HG02973 (cell line): ENCODE results near the gene IQSEC3.
"Not testable (repeated sequence)": the region's sequence is repeated elsewhere in the genome, so short reads cannot be mapped to it uniquely, and the experiment has no call there.

Source experiments
- ATAC-seq: cut with Tn5 transposase; IDR thresholded peaks from one replicate; pipeline ENCODE4 v1.9.1; 2021; ENCODE audit warnings: moderate library complexity; ENCODE audit not compliant: unreplicated experiment

The IQSEC3 gene

GRCh38 chr12:52902-53734, 13.4 kb upstream of the IQSEC3 start:
- ATAC-seq, result not testable (repeated sequence)

- ATAC-seq, result no peak
Measured at GRCh38 chr12:53735-54730, 12.5 kb upstream of the IQSEC3 start.

DNA sequence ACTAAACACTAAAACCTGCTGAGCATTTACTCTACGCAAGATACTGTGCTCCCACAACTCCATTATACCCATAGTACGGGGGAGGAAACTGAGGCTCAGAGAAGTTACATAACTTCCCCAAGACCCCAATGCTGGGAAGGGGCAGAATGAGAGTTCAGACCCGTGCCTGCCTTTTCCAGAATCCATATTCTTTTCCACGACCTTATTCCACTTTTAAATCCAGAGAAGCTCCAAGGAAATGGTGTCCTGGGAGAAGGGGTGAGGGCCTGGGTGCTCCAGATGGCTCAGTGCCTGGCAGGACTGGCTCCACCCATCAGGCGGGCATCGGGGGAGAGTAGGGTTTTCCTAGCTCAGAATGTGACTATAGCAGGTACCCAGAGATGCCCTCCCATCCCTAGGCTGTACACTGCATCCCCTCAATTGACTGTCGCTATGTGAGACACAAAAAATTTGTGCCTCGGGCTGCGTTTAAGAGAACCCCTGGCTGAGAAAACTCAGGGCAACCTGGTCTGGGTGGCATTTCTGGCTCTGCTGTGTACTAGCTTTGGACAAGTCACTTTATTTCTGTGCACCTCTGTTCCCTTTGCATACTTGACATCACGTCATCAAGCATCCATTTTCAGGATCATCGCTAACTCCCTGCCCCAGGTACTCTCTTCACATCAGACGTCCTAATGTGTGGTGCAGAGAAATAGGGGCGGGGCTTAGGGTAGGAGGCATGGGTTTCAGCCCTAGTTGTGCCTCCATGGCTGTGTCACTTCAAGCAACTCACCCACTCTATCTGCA, 11.6 kb upstream of the IQSEC3 start:
- ATAC-seq, result no peak

DNA sequence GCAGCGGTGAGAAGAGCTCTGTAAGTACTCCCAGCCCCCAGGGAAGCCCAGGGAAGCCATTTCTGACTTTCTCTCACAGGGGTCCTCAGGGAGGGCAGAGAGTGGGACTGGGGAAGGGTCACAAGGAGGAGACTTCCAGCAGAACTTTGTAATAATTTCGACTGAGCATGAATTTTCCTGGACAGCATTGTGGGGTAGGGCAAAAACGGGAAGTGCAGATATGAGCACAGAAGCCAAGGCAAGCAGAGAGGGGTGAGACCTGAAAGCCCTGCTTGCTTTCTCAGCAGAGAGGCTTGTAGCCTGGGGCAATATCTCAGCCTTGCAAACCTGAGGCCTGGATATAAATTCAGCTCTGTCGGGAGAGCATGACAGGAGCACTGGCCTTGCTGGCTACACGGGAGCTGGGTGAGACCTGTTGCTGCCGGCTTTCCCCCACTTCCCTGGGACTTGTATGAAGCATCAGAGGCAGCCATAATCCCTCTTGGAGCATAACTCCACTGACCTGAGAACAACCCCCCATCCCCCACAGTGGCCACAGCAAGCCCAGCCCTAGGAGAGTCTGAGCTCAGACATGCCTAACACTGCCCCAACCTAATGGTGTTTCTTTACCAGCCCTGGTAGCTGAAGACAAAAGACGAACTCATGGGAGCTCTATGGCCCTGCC, 9.8 kb upstream of the IQSEC3 start:
- no peak for ATAC-seq

DNA sequence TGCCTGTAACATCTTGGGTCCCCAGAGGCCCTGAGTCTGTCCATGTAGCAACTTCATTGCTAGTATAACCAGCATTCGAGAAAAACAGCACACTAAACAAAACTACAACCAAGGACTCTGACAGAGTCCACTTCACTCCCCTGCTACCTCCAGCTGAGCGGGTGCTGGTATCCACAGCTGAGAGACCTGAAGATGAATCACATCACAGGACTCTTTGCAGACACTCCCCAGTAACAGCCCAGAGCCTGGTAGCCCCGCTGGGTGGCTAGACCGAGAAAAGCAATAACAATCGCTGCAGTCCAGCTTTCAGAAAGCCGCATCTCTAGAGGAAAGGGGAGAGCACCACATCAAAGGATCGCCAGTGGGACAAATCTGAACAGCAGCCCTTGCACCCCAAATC, 9.0 kb upstream of the IQSEC3 start:
- no peak for ATAC-seq

GRCh38 chr12:58832-59231, 7.7 kb upstream of the IQSEC3 start:
- no peak for ATAC-seq

- ATAC-seq, result not testable (repeated sequence)
Measured at GRCh38 chr12:61845-62244, 4.7 kb upstream of the IQSEC3 start.

DNA sequence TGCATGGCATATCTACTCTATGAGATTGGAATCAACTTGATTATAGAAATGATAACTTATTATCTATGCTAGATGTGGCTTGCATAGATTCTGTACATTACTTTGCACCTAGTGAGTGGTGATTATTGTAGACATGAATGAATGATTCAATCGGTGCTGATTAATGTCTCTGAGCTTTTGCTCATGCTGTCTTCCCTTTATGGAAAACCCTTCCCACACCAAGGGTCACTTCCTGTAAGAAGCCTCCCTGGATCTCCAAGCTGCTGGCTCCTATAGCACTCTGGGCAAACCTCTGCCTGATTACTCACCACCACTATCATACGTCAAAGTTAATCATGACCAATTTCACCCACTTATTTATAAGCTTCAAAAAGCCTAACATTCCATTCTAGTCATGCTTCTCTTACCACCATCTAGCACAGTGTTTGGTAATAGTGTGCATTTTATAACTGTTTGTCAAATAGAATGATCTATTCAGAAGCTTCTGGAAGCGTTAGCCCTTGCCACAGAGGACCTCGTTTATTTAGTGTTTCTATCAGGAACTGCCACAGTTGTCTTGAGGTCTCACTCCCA, 990 bp upstream of the IQSEC3 start:
- not testable (repeated sequence) for ATAC-seq

DNA sequence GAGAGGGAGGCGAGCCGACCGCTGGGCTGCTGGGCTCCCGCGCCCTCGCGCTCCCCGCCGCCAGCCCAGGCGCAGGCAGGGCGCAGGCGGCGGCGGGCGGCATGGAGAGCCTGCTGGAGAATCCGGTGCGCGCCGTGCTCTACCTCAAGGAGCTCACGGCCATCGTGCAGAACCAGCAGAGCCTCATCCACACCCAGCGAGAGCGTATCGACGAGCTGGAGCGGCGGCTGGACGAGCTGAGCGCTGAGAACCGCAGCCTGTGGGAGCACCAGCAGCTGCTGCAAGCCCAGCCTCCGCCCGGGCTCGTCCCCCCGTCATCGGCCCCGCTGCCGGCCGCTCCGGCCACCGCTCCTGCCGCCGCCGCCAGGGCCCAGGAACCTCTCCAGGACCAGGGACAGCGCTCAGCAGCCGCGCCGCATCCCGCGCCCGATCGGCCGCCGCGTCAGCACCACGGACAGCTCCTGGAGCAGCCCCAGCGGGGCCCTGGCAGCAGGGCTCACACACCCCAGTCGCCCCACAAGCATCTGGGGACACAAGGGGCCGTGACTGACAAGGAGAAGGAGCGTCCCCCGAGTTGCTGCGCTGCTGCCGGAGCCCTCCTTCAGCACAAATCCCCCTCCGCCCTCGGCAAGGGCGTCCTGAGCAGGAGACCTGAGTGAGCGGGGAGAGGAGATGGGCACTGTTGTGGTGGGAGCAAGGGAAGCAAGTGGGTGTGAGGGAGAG, 376 bp downstream of the IQSEC3 start:
- not testable (repeated sequence) for ATAC-seq

- not testable (repeated sequence) for ATAC-seq
Measured at GRCh38 chr12:69677-70076, 3.1 kb downstream of the IQSEC3 start.

GRCh38 chr12:70541-70940, 4.0 kb downstream of the IQSEC3 start:
- ATAC-seq, result not testable (repeated sequence)

GRCh38 chr12:72018-72417, 5.5 kb downstream of the IQSEC3 start:
- not testable (repeated sequence) for ATAC-seq

DNA sequence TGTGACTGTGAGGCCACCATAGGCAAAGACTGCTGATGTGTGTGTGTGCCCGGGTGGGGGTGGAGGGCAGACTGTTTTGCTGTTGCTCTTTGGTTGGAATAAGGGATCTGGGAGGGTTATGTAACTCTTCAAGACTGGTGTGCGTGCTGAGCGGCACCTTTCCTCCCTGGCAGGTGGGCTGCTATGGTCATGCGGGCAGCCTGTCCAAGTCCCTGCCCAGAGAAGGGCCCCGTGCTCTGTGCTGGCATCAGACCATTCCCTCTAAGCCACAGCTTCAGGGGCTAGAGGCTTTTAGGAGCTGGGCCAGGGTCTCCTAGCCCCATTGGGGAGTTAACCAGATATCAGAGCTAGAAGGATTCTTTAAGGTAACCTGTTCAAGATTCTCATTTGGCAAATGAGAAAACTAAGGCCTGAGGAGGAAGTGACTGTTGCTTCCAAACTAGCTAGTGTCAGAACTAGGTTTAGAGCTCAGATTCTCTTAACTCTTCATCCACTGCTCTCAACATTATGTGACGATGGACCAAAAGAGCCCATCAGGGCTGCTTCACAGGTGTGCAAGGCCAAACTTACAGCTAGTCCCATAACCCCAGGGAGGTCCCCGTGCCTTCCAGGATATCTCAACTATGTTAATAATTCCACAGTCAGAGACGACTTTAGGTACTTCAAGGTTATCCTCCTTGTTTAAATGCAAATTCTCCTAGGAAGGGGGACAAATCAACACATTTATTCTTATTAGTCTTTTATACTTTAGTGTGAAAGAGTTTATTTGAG, 8.0 kb downstream of the IQSEC3 start:
- ATAC-seq, result not testable (repeated sequence)

- not testable (repeated sequence) for ATAC-seq
Measured at GRCh38 chr12:75541-75940, 9.0 kb downstream of the IQSEC3 start.

GRCh38 chr12:76102-76501, 9.5 kb downstream of the IQSEC3 start:
- ATAC-seq, result not testable (repeated sequence)

DNA sequence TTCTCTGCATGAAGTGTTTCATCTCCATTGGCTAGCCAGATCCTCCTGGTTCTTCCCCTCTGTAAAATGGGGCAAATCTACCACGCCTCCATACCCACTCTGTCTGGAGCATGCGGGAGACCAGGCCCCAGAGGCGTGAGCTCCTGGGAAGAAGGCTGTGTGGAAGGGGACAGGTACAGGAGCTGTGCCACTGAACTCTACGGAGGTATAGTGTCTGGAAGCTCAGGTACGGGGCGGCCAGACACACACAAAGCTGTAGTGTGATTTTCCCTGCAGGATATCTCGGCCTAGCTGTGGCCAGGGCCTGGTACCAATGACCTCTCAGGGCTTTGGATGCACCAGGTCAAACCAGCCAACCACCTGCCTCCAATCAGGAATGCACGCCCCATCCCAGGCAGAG, 10.0 kb downstream of the IQSEC3 start:
- not testable (repeated sequence) for ATAC-seq

GRCh38 chr12:77101-77719, 10.6 kb downstream of the IQSEC3 start:
- not testable (repeated sequence) for ATAC-seq

- ATAC-seq, result not testable (repeated sequence)
Measured at GRCh38 chr12:77769-78383, 11.3 kb downstream of the IQSEC3 start.
